HCT116 (cell line): ENCODE results near the gene DPH2. TPM values are rescaled to one million over a fixed set of nuclear protein-coding genes. Genes with fewer than 3 reads are reported as not detected.

Experiments
- ATAC-seq: fragments of 200-7000 bp; cut with Tn5 transposase; 2 replicates; pipeline ENCODE4 v1.9.1; 2020; ENCODE audit warnings: mild to moderate bottlenecking, moderate library complexity
- BruUV-seq: library from RNA; stranded (reverse); fragments of 400-500 nt; replicated peaks from 2 replicates; lab custom pipeline; 2021; lab: Mats Ljungman, UMichigan
- CTCF ChIA-PET: fragments of 300-600 bp; sonication (Branson Sonifier 250); formaldehyde crosslinking; loops from one replicate; lab custom pipeline; 2021; ENCODE audit warnings: antibody characterized with exemption; lab: Charles Lee
- POLR2A ChIA-PET: fragments of 300-600, 350-600 bp; sonication (Branson Sonifier 250); formaldehyde crosslinking; loops from one replicate; lab custom pipeline; 2021; ENCODE audit warnings: antibody characterized with exemption; lab: Charles Lee
- RAD21 ChIA-PET, 2 experiments: fragments of 300-600 bp; sonication (Branson Sonifier 250); formaldehyde crosslinking; loops; one replicate each; lab custom pipeline; 2023; ENCODE audit warnings: low total read pairs in 2 of 2; ENCODE audit not compliant: uncharacterized antibody in 2 of 2, unreplicated experiment in 2 of 2, low non-redundant PET in 1 of 2; lab: Charles Lee
- DNase-seq: peaks from one replicate; pipeline ENCODE4 v3.0.0-alpha.2; 2010; ENCODE audit warnings: low read depth, low spot score
- H2AFZ ChIP-seq: fragments of 200-600 bp; shearing (Covaris generic), sonication (generic); 2 replicates; pipeline ENCODE4 v1.6.1; 2017; ENCODE audit warnings: low read depth, mixed run types, mixed read lengths, antibody characterized with exemption, low read length; ENCODE audit not compliant: poor library complexity, severe bottlenecking
- H3K27ac ChIP-seq: 2 replicates; pipeline ENCODE4 v1.5.1; 2012; ENCODE audit warnings: low read depth, low read length
- H3K27me3 ChIP-seq: fragments of 200-600 bp; sonication (generic); 2 replicates; pipeline ENCODE4 v1.6.1; 2016; ENCODE audit warnings: mixed run types, low read length, mixed read lengths; ENCODE audit not compliant: insufficient read depth
- H3K36me3 ChIP-seq, 2 experiments: fragments of 200-500 bp in 1 of 2; fragments of 200-600 bp in 1 of 2; sonication (Bioruptor generic) in 1 of 2; sonication (generic) in 1 of 2; 2 replicates each; pipeline versions ENCODE4 v1.5.1 to v1.6.1; 2014 to 2016; ENCODE audit warnings: low read length in 2 of 2, inconsistent platforms in 1 of 2, mixed read lengths in 1 of 2, mixed run types in 1 of 2; ENCODE audit not compliant: insufficient read depth in 2 of 2, control insufficient read depth in 1 of 2
- H3K4me1 ChIP-seq, 2 experiments: fragments of 200-600 bp in 1 of 2; sonication (generic) in 1 of 2; 2 replicates each; pipeline versions ENCODE4 v1.5.1 to v1.6.1; 2012 to 2017; ENCODE audit warnings: low read length in 2 of 2, inconsistent platforms in 1 of 2, mild to moderate bottlenecking in 1 of 2, mixed read lengths in 1 of 2, mixed run types in 1 of 2, moderate library complexity in 1 of 2; ENCODE audit not compliant: insufficient read depth in 2 of 2, control insufficient read depth in 1 of 2
- H3K4me2 ChIP-seq: fragments of 200-600 bp; sonication (generic); 2 replicates; pipeline ENCODE4 v1.6.1; 2017; ENCODE audit warnings: mixed run types, low read length, mixed read lengths
- H3K4me3 ChIP-seq, 2 experiments: fragments of 200-600 bp in 1 of 2; sonication (generic) in 1 of 2; replicated peaks in 1 of 2; 2 replicates each; pipeline ENCODE4 v1.5.1; 2011 to 2016; ENCODE audit warnings: low read length in 2 of 2, control low read depth in 1 of 2, low read depth in 1 of 2, mild to moderate bottlenecking in 1 of 2, mixed read lengths in 1 of 2, mixed run types in 1 of 2
- H3K79me2 ChIP-seq: fragments of 200-600 bp; sonication (generic); 2 replicates; pipeline ENCODE4 v1.6.1; 2017; ENCODE audit warnings: mild to moderate bottlenecking, mixed run types, low read length, moderate library complexity, mixed read lengths; ENCODE audit not compliant: insufficient read depth
- H3K9ac ChIP-seq: fragments of 200-600 bp; sonication (generic); 2 replicates; pipeline ENCODE4 v1.6.1; 2016; ENCODE audit warnings: low read length, mixed read lengths
- H3K9me2 ChIP-seq: fragments of 200-600 bp; sonication (generic), shearing (Covaris generic); 2 replicates; pipeline ENCODE4 v1.6.1; 2017; ENCODE audit warnings: mixed run types, mild to moderate bottlenecking, moderate library complexity; ENCODE audit not compliant: insufficient read depth
- H3K9me3 ChIP-seq, 2 experiments: fragments of 200-500 bp in 1 of 2; fragments of 200-600 bp in 1 of 2; sonication (Bioruptor generic) in 1 of 2; sonication (generic) in 1 of 2; 2 replicates each; pipeline ENCODE4 v1.6.1; 2014 to 2017; ENCODE audit warnings: low read length in 2 of 2, mixed read lengths in 2 of 2, inconsistent platforms in 1 of 2, low read depth in 1 of 2, mild to moderate bottlenecking in 1 of 2, mixed run types in 1 of 2, moderate library complexity in 1 of 2; ENCODE audit not compliant: control insufficient read depth in 1 of 2, insufficient read depth in 1 of 2
- H4K20me1 ChIP-seq: fragments of 200-600 bp; sonication (generic), shearing (Covaris generic); 2 replicates; pipeline ENCODE4 v1.6.1; 2017; ENCODE audit warnings: mixed run types, mild to moderate bottlenecking, moderate library complexity; ENCODE audit not compliant: insufficient read depth
- CBX3 ChIP-seq: IDR thresholded peaks from 2 replicates; pipeline ENCODE4 v1.6.1; 2012; ENCODE audit warnings: low read depth
- CEBPB ChIP-seq: IDR thresholded peaks from 2 replicates; pipeline ENCODE4 v1.6.1; 2012; ENCODE audit warnings: low read depth
- EGR1 ChIP-seq: IDR thresholded peaks from 2 replicates; pipeline ENCODE4 v1.6.1; 2012; ENCODE audit warnings: low read depth
- EZH2 ChIP-seq: fragments of 200-600 bp; sonication (generic); IDR thresholded peaks from 2 replicates; pipeline ENCODE4 v1.6.1; 2017; ENCODE audit warnings: antibody characterized with exemption, mixed run types
- EZH2phosphoT487 ChIP-seq: fragments of 200-600 bp; IDR thresholded peaks from 2 replicates; pipeline ENCODE4 v1.6.1; 2018; ENCODE audit warnings: antibody characterized with exemption, borderline replicate concordance
- FOSL1 ChIP-seq: IDR thresholded peaks from 2 replicates; pipeline ENCODE4 v1.6.1; 2012; ENCODE audit warnings: low read depth
- JUND ChIP-seq: IDR thresholded peaks from 2 replicates; pipeline ENCODE4 v1.6.1; 2012
- RAD21 ChIP-seq: IDR thresholded peaks from 2 replicates; pipeline ENCODE4 v1.6.1; 2012; ENCODE audit warnings: low read depth, mild to moderate bottlenecking
- SIN3A ChIP-seq: IDR thresholded peaks from 2 replicates; pipeline ENCODE4 v1.6.1; 2012; ENCODE audit warnings: low read depth
- SP1 ChIP-seq: IDR thresholded peaks from 2 replicates; pipeline ENCODE4 v1.6.1; 2012; ENCODE audit warnings: low read depth
- TCF7L2 ChIP-seq: IDR thresholded peaks from 2 replicates; pipeline ENCODE4 v1.7.0; 2011; ENCODE audit warnings: borderline replicate concordance, inconsistent platforms; ENCODE audit not compliant: insufficient read depth, insufficient read length; ENCODE audit errors: extremely low read depth
- ZBTB33 ChIP-seq: IDR thresholded peaks from 2 replicates; pipeline ENCODE4 v1.6.1; 2011; ENCODE audit warnings: mild to moderate bottlenecking, low read length, moderate library complexity; ENCODE audit not compliant: insufficient replicate concordance; ENCODE audit errors: extremely low read depth
- ZNF274 ChIP-seq: fragments of 200-500 bp; sonication (Bioruptor generic); IDR thresholded peaks from 2 replicates; pipeline ENCODE4 v1.6.1; 2014; ENCODE audit warnings: mild to moderate bottlenecking, low read depth, low read length, inconsistent platforms
- intact Hi-C: fragments of 100-400 bp; cut with micrococcal nuclease; formaldehyde crosslinking; loops from 2 replicates; pipeline ENCODE4 v1.10.0; 2022
- total RNA-seq: library from RNA; stranded (reverse); gene quantifications from one replicate; pipeline ENCODE4 v1.2.1, GENCODE V29; 2021; ENCODE audit not compliant: unreplicated experiment
- TF ChIP-seq, protein P1 (sequence below): IDR thresholded peaks from 2 replicates; pipeline ENCODE4 v1.6.1; 2012

DPH2 gene
- total RNA-seq, 1 experiment from 2014 or later = 53.2 TPM

DNA sequence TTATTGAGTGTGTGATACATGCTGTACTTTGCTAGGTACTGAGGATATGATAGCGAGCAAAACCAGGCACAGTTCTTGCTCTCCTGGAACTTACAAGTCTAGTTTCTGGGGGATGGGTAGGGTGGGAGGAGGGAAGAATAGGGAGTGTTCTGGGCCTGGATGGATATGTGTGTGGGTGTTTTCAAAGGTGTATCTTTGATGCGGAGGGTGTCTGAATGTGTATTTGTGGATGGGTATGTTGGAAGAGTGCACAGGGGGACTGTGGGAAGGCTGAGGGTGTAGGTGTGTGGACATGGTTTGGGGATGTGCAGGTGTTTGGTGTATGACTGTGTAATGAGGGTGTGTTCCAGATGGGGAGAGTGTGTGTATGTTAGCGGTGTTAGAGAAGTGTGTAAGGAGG is 4.5 kb upstream of the DPH2 start:
- H3K9me3 ChIP-seq = no peaks in the 10 kb centered on the region
- no peak overlapping the region for H3K4me3 ChIP-seq
- H2AFZ ChIP-seq = no peak overlapping the region
- BruUV-seq = no TSS peak
- TF ChIP-seq, protein P1, sequence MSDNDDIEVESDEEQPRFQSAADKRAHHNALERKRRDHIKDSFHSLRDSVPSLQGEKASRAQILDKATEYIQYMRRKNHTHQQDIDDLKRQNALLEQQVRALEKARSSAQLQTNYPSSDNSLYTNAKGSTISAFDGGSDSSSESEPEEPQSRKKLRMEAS = no peak
- TF ChIP-seq CEBPB (no peak), TCF7L2 (no peak), SIN3A (no peak), EGR1 (no peak), EZH2 (no peak), ZNF274 (no peak), JUND (no peak), SP1 (no peak), CBX3 (no peak), ZBTB33 (no peak), EZH2phosphoT487 (no peak), RAD21 (no peak), FOSL1 (no peak)
- intact Hi-C loops = no loop called here
- H4K20me1 ChIP-seq = no peaks in the 10 kb centered on the region
- ChIA-PET CTCF (no interaction called here), RAD21 (no interaction called here), POLR2A (no interaction called here)
- ATAC-seq = no peak
- H3K9me2 ChIP-seq = no peaks in the 10 kb centered on the region
- no peaks in the 10 kb centered on the region; a peak in 2 of 4 replicates for H3K36me3 ChIP-seq
- no peak overlapping the region for H3K9ac ChIP-seq
- H3K27ac ChIP-seq = no peak overlapping the region
- no peaks in the 10 kb centered on the region for H3K27me3 ChIP-seq
- peaks cover 0 to 4% of the 10 kb centered on the region in 2 experiments; a peak in 1 of 4 replicates for H3K4me1 ChIP-seq
- H3K4me2 ChIP-seq = no peak overlapping the region
- H3K79me2 ChIP-seq = peaks cover 5% of the 10 kb centered on the region
- DNase-seq = no peak
